Superior temporal gyrus (tissue), 1 donor: ENCODE results near the gene HSPA6.
"Not testable (repeated sequence)": the region's sequence is repeated elsewhere in the genome, so short reads cannot be mapped to it uniquely, and the experiment has no call there.

Source experiments
- DNase-seq: peaks from one replicate; pipeline ENCODE4 v3.0.0-alpha.2; 2016; ENCODE audit errors: extremely low spot score

Gene HSPA6

GRCh38 chr1:161523817-161524741 is at the start of gene HSPA6:
TSS of gene HSPA6 (plus strand) at chr1:161524540. CDS start at chr1:161524659, 119 bp downstream.
- peak; percentile 99 for DNase-seq

GRCh38 chr1:161477711-161478110 is 46.6 kb upstream of the HSPA6 start:
- not testable (repeated sequence) for DNase-seq

GRCh38 chr1:161478985-161479384 is 45.4 kb upstream of the HSPA6 start:
- DNase-seq = no peak

- DNase-seq = no peak
These were observed 43.8 kb upstream of the HSPA6 start for GRCh38 chr1:161480381-161481035.

GRCh38 chr1:161481624-161482392 is 42.5 kb upstream of the HSPA6 start:
- DNase-seq = no peak

GRCh38 chr1:161482610-161483009 is 41.7 kb upstream of the HSPA6 start:
- DNase-seq = no peak

GRCh38 chr1:161483361-161483760 is 41.0 kb upstream of the HSPA6 start:
- DNase-seq = no peak

GRCh38 chr1:161484613-161485012 is 39.7 kb upstream of the HSPA6 start:
- no peak for DNase-seq

- DNase-seq = peak; percentile 94
These were observed 37.3 kb upstream of the HSPA6 start for GRCh38 chr1:161486806-161487741.

GRCh38 chr1:161491472-161491871 is 32.9 kb upstream of the HSPA6 start:
- no peak for DNase-seq

GRCh38 chr1:161492827-161493226 is 31.5 kb upstream of the HSPA6 start:
- peak; percentile 84 for DNase-seq

- no peak for DNase-seq
These were observed 30.1 kb upstream of the HSPA6 start for GRCh38 chr1:161494091-161494735.

GRCh38 chr1:161495490-161495889 is 28.9 kb upstream of the HSPA6 start:
- no peak for DNase-seq

GRCh38 chr1:161497961-161498360 is 26.4 kb upstream of the HSPA6 start:
- no peak for DNase-seq

- no peak for DNase-seq
These were observed 25.7 kb upstream of the HSPA6 start for GRCh38 chr1:161498646-161499045.

GRCh38 chr1:161499099-161500039 is 25.0 kb upstream of the HSPA6 start:
- peak; percentile 47 for DNase-seq

- DNase-seq = no peak
These were observed 23.1 kb upstream of the HSPA6 start for GRCh38 chr1:161501234-161501633.

- DNase-seq = no peak
These were observed 22.2 kb upstream of the HSPA6 start for GRCh38 chr1:161502181-161502580.

GRCh38 chr1:161502641-161503393 is 21.5 kb upstream of the HSPA6 start:
- no peak for DNase-seq
